ENCODE measurements around the gene CAMK1D.

Gene CAMK1D

GRCh38 chr10:12448729-12449391, 99.5 kb downstream of the CAMK1D start:
- 0 out of 2 replicates have a peak, but pooled peaks have one; percentile 23 for TF ChIP-seq TOX (CRISPR knock-in tag; IDR thresholded peaks at IDR 0.05; ENCODE audit: borderline replicate concordance)
- no peak for TF ChIP-seq CREB5 (CRISPR knock-in tag; IDR thresholded peaks at IDR 0.05; ENCODE audit: low read depth)
- peak; percentile 91 for ATAC-seq

GRCh38 chr10:12455318-12455717, 106.0 kb downstream of the CAMK1D start:
- no peak for ATAC-seq
- no peak for TF ChIP-seq OSR1 (CRISPR knock-in tag; IDR thresholded peaks at IDR 0.05)

GRCh38 chr10:12455766-12456165, 106.4 kb downstream of the CAMK1D start:
- no peak for TF ChIP-seq SNAI2 (CRISPR knock-in tag; IDR thresholded peaks at IDR 0.05)
- no peak for TF ChIP-seq ZFP3 (CRISPR knock-in tag; IDR thresholded peaks at IDR 0.05)
- no peak for TF ChIP-seq RARB (CRISPR knock-in tag; IDR thresholded peaks at IDR 0.05)
- no peak for TF ChIP-seq ZNF8 (CRISPR knock-in tag; IDR thresholded peaks at IDR 0.05)
- TF ChIP-seq ESRRG (CRISPR knock-in tag; IDR thresholded peaks at IDR 0.05) = no peak
- TF ChIP-seq CSDC2 (CRISPR knock-in tag; IDR thresholded peaks at IDR 0.05) = no peak
- TF ChIP-seq ZC3H10 (CRISPR knock-in tag; IDR thresholded peaks at IDR 0.05) = no peak
- TF ChIP-seq POU6F1 (CRISPR knock-in tag; IDR thresholded peaks at IDR 0.05; ENCODE audit: borderline replicate concordance, low read depth) = no peak
- no peak for TF ChIP-seq ZNF70 (CRISPR knock-in tag; IDR thresholded peaks at IDR 0.05)
- no peak for TF ChIP-seq TCF4 (CRISPR knock-in tag; IDR thresholded peaks at IDR 0.05; ENCODE audit: borderline replicate concordance)
- no peak for TF ChIP-seq TOX (CRISPR knock-in tag; IDR thresholded peaks at IDR 0.05; ENCODE audit: borderline replicate concordance)
- no peak; the same call in 2 of the 3 replicates for ATAC-seq

GRCh38 chr10:12459340-12459739, 110.0 kb downstream of the CAMK1D start:
- peak; percentile 21; the same call in 1 of the 2 replicates for TF ChIP-seq ISL1 (CRISPR knock-in tag; IDR thresholded peaks at IDR 0.05)
- no peak for TF ChIP-seq TSHZ2 (CRISPR knock-in tag; IDR thresholded peaks at IDR 0.05)
- no peak for TF ChIP-seq TCF4 (CRISPR knock-in tag; IDR thresholded peaks at IDR 0.05; ENCODE audit: borderline replicate concordance)
- ATAC-seq = peak; percentile 64

- no peak for TF ChIP-seq ESRRG (CRISPR knock-in tag; IDR thresholded peaks at IDR 0.05)
- TF ChIP-seq POU6F1 (CRISPR knock-in tag; IDR thresholded peaks at IDR 0.05; ENCODE audit: borderline replicate concordance, low read depth) = no peak
- no peak for TF ChIP-seq TOX (CRISPR knock-in tag; IDR thresholded peaks at IDR 0.05; ENCODE audit: borderline replicate concordance)
- no peak for TF ChIP-seq PPARA (CRISPR knock-in tag; IDR thresholded peaks at IDR 0.05; ENCODE audit: borderline replicate concordance)
- no peak for TF ChIP-seq TCF4 (CRISPR knock-in tag; IDR thresholded peaks at IDR 0.05; ENCODE audit: borderline replicate concordance)
- TF ChIP-seq ZNF8 (CRISPR knock-in tag; IDR thresholded peaks at IDR 0.05) = no peak
- peak; percentile 47 for ATAC-seq
Measured at GRCh38 chr10:12459762-12460161, 110.4 kb downstream of the CAMK1D start.

GRCh38 chr10:12463459-12463838, 114.1 kb downstream of the CAMK1D start:
- ATAC-seq = no peak
- TF ChIP-seq ESRRG (CRISPR knock-in tag; IDR thresholded peaks at IDR 0.05) = no peak
- no peak for TF ChIP-seq GLIS3 (CRISPR knock-in tag; IDR thresholded peaks at IDR 0.05)
- no peak for TF ChIP-seq ZNF565 (CRISPR knock-in tag; conservative IDR thresholded peaks at IDR 0.05; ENCODE audit: low read depth)
- no peak for TF ChIP-seq CSDC2 (CRISPR knock-in tag; IDR thresholded peaks at IDR 0.05)
- TF ChIP-seq CSRNP3 (CRISPR knock-in tag; IDR thresholded peaks at IDR 0.05) = no peak
- TF ChIP-seq POU6F1 (CRISPR knock-in tag; IDR thresholded peaks at IDR 0.05; ENCODE audit: borderline replicate concordance, low read depth) = no peak
- TF ChIP-seq ISL1 (CRISPR knock-in tag; IDR thresholded peaks at IDR 0.05) = no peak
- TF ChIP-seq CREB5 (CRISPR knock-in tag; IDR thresholded peaks at IDR 0.05; ENCODE audit: low read depth) = no peak
- TF ChIP-seq ZC3H10 (CRISPR knock-in tag; IDR thresholded peaks at IDR 0.05) = no peak
- no peak for TF ChIP-seq ZNF8 (CRISPR knock-in tag; IDR thresholded peaks at IDR 0.05)
- no peak for TF ChIP-seq TOX (CRISPR knock-in tag; IDR thresholded peaks at IDR 0.05; ENCODE audit: borderline replicate concordance)

Measured in SK-N-SH treated with all-trans-retinoic acid at 6 μM for 48 hours (cell line).